Endothelial cell (in vitro differentiated cells): Measurements from ENCODE around the gene PRKACG. TPM values are rescaled to one million over a fixed set of nuclear protein-coding genes. Genes with fewer than 3 reads are reported as not detected.

ENCODE experiments used
- DNase-seq: peaks from one replicate; pipeline ENCODE4 v3.0.0; 2021; ENCODE audit warnings: low spot score
- H3K27ac Mint-ChIP-seq: one replicate; pipeline ENCODE4 v1.8.0; 2021; ENCODE audit warnings: mixed read lengths, inconsistent platforms; ENCODE audit not compliant: unreplicated experiment
- H3K27me3 Mint-ChIP-seq: one replicate; pipeline ENCODE4 v1.8.0; 2021; ENCODE audit warnings: mild to moderate bottlenecking, moderate library complexity, mixed read lengths, inconsistent platforms; ENCODE audit not compliant: unreplicated experiment
- H3K36me3 Mint-ChIP-seq: one replicate; pipeline ENCODE4 v1.8.0; 2021; ENCODE audit warnings: mild to moderate bottlenecking, low read depth, mixed read lengths, inconsistent platforms; ENCODE audit not compliant: unreplicated experiment
- H3K4me1 Mint-ChIP-seq: one replicate; pipeline ENCODE4 v1.8.0; 2021; ENCODE audit warnings: mild to moderate bottlenecking, mixed read lengths, inconsistent platforms; ENCODE audit not compliant: unreplicated experiment
- H3K4me3 Mint-ChIP-seq: one replicate; pipeline ENCODE4 v1.8.0; 2021; ENCODE audit warnings: mild to moderate bottlenecking, mixed read lengths, inconsistent platforms; ENCODE audit not compliant: unreplicated experiment
- H3K9me3 Mint-ChIP-seq: one replicate; pipeline ENCODE4 v1.8.0; 2021; ENCODE audit warnings: mixed read lengths, inconsistent platforms; ENCODE audit not compliant: unreplicated experiment
- CTCF ChIP-seq: fragments of 200-600 bp; sonication (generic); IDR thresholded peaks from one replicate; pipeline ENCODE4 v1.5.0; 2021; ENCODE audit warnings: antibody characterized with exemption; ENCODE audit not compliant: unreplicated experiment
- total RNA-seq: library from RNA; stranded (reverse); fragmentation: NEBNext Ultra II Directional; extraction: Animal tissue kit (Norgen Biotek cat#: 25700); gene quantifications from one replicate; pipeline ENCODE4 v1.2.1, GENCODE V29; 2021; ENCODE audit not compliant: unreplicated experiment

The PRKACG gene
- total RNA-seq, 1 donor from 2014 or later = not detected

GRCh38 chr9:69044240-69045219 is 30.6 kb upstream of the PRKACG start:
- Mint-ChIP-seq H3K27ac (peak overlapping the region; percentile 77), H3K4me1 (peaks cover 17% of the 10 kb centered on the region), H3K36me3 (peaks cover 7% of the 10 kb centered on the region), H3K27me3 (no peaks in the 10 kb centered on the region), H3K4me3 (no peak overlapping the region), H3K9me3 (no peaks in the 10 kb centered on the region)
- TF ChIP-seq CTCF = no peak
- DNase-seq = peak; percentile 15

DNA sequence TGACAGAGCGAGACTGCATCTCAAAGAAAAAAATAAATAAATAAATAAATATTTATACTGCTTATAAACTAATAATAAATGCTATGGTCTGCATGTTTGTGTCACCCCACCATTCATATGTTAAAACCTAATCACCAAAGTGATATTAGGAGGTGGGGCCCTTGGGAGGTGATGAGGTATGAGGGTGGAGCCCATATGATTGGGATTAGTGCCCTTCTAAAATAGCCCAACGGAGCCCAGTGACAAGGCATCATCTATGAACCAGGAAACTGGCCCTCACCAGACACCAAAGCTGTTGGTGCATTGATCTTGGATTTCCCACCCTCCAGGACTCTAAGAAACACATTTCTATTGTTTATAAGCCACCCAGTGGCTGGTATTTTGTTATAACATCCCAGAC is 26.7 kb upstream of the PRKACG start:
- TF ChIP-seq CTCF = no peak
- no peaks in the 10 kb centered on the region for H3K36me3 Mint-ChIP-seq
- no peak overlapping the region for H3K4me3 Mint-ChIP-seq
- no peaks in the 10 kb centered on the region for H3K9me3 Mint-ChIP-seq
- H3K27me3 Mint-ChIP-seq = peaks cover 6% of the 10 kb centered on the region
- H3K27ac Mint-ChIP-seq = no peak overlapping the region
- peaks cover 16% of the 10 kb centered on the region for H3K4me1 Mint-ChIP-seq
- DNase-seq = no peak

DNA sequence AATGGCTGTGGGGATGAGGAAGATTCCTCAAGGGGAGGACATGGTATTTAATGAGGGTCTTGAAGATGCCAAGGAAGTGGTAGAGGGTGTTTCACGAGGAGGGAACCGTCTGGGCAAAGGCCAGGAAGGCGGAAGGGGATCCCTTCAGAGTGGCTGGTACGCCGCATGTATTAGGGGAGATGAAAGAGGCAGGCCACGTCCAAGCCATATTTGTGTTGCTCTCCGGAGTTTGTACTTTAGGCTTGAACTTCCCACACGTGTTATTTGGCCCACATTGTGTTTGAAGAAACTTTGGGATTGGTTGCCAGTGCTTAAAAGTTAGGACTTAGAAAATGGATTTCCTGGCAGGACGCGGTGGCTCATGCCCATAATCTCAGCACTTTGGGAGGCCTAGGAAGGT is 22.9 kb upstream of the PRKACG start:
- no peak for TF ChIP-seq CTCF
- peak overlapping the region; percentile 91 for H3K4me3 Mint-ChIP-seq
- no peak for DNase-seq
- H3K36me3 Mint-ChIP-seq = no peaks in the 10 kb centered on the region
- peaks cover 5% of the 10 kb centered on the region for H3K4me1 Mint-ChIP-seq
- peaks cover 6% of the 10 kb centered on the region for H3K27me3 Mint-ChIP-seq
- H3K27ac Mint-ChIP-seq = peak overlapping the region; percentile 44
- no peaks in the 10 kb centered on the region for H3K9me3 Mint-ChIP-seq

GRCh38 chr9:69036309-69036708 is 22.4 kb upstream of the PRKACG start:
- no peak for DNase-seq
- no peaks in the 10 kb centered on the region for H3K36me3 Mint-ChIP-seq
- peak overlapping the region; percentile 86 for H3K27ac Mint-ChIP-seq
- H3K9me3 Mint-ChIP-seq = no peaks in the 10 kb centered on the region
- peak overlapping the region; percentile 91 for H3K4me3 Mint-ChIP-seq
- peaks cover 6% of the 10 kb centered on the region for H3K27me3 Mint-ChIP-seq
- no peak for TF ChIP-seq CTCF
- H3K4me1 Mint-ChIP-seq = peaks cover 5% of the 10 kb centered on the region
